HG03103 (cell line): ENCODE data around the gene TOMT.

ENCODE experiments used
- ATAC-seq: cut with Tn5 transposase; IDR thresholded peaks from one replicate; pipeline ENCODE4 v1.9.1; 2021; ENCODE audit warnings: low read depth; ENCODE audit not compliant: unreplicated experiment

The TOMT gene

DNA sequence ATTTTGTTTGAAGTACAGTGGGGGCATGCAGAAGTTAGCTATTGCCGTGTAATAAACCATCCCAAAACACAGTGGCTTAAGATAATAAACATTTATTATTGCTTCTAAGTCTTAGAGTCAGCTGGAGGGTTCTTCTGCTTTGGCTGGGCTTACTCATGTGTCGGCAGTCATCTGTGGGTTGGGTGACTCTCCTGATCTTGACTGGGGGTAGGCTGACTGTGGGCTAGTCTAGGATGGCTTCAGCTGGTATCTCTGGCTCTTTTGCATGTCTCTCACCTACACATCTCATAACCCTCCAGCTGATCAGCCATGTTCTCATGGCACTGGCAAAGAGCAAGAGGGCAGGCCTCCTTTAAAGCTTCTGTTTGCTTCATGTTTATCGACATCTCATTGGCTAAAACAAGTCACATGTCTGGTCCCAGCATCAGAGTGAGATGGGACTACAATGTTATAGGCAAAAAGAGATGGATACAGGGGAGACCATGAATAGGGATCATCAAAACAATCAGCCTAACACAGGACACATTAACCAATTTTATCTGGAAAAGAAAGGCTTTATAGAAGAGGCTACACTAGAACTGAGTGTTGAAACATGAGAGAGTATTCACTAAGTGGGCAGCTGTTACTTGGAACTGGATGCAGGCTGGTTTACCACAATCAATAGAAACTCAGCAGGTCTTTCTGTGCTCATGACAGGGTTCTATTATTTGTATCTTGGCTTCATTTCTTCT lies 19.9 kb upstream of the TOMT start:
- no peak for ATAC-seq

DNA sequence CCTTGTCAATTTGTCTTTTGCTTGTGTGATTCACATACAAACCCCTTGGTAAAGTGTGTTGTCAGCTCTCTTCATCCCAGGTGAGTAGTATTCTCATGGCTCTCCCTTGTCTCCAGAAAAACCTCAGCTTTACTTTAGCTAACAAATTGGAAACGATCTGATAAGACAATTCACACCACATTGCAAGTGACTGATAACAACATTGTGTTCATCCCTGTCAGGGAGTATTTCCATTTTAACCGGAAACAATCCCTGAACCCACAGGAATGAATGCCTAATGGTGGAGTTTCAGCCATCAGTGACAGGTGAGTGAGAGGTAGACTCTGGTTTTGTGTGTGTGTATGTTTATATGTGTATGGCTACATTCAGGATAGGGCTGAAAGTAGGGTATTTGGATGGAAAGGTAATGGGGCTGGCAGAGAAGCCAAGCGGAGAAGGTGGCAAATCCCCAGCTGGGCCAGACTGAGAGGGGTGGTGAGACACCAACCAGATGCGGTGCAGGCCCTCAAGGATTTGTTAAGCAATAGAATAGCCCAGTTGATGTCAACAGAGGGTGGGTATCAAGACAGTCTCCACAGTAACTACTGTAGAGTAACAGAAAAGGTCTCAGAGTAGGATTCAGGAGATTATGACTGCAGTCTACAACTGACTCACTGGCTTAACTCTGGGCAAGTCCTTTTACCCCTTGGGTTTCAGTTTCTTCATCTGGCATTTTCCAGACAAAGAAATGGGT lies 17.5 kb upstream of the TOMT start:
- ATAC-seq = no peak

DNA sequence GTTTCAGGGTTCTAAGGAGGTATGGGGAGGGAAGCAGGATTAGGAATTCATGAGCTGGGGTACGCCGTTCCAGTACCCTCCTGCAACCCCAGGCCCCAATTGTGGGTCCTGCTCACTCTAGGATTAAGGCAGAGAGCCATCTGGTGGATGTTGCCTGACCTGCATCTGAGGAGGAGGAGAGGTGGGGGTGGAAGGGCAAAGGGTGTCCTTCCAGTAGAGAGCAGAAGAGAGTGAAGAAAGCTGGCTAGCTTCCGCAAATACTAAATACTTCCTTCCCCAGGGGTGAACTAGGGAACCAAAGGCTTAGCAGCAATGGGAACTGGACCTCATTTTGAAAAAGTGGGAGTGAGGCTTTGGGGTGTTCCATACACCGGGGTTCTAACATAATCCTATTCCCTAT lies 14.4 kb upstream of the TOMT start:
- no peak for ATAC-seq

DNA sequence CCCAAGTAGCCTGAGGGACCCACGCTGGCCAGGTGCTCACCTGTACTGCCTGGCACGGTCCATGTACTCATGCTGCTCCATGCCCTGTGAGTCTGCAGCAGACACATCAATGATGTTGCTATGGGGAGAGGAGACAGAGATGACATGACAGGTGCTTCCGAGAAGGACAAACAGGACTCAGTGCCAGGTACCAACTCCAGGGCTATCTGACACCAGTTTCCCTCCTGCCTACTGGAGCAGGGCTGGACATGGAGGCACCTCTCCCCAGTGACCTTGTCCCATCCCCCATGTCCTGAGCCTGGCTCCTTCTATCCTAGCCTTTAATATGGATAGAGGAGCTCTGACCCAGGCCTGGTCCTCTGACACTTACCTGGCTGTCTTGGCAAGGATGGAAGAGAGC lies 7.0 kb upstream of the TOMT start:
- ATAC-seq = no peak

DNA sequence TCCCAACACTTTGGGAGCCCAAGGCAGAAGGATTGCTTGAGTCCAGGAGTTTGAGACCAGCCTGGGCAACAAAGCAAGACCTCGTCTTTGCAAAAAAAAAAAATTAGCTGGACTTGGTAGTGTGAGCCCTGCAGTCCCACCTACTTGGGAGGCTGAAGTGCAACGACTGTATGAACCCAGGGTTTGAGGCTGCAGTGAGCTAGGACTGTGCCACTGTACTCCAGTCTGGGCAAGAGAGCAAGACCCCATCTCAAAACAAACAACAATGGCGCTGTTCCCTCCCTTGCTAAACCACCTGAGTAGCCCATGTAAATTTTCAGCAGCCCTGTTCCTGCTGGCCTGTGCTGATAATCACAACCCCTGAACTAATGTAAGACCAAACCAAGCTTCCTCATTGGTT lies 5.7 kb upstream of the TOMT start:
- ATAC-seq = no peak

DNA sequence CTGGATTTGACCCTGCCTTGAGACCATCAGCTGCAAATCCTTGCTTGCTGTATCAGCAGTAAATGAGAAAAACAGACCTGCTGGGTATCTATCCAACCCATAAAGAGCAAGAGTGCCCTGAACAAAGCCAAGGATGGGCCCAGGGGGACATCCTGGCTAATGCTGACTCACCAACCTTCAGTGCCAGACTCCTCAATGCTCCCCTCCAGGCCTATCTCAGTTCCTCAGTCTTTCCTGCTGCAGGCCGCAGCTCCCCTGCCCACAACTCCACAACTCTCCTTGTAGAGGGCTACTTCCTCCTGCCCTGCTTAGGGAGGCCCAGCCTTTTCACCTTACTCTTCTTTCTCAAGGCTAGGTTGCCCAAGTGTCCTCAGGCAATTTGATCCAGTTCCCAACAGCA lies 5.3 kb upstream of the TOMT start:
- no peak for ATAC-seq

DNA sequence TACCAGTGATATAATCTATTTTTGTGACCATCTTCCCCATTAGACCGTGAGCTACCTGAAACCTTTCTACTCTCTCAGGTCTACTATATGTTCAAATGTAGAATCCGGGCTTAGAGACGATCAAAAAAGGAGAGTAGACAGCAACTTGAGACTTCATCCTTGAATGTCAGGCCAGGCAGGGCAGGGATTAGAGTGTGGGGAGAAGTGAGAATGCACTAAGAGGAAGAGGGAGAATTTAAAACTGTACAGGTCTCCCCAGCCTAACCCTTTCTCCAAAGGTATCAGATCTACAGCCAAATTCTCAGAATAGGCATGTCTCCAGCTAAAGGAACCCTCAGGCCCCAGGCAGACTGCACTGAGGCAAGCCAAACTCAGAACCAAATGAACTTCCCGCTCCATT lies 3.6 kb upstream of the TOMT start:
- ATAC-seq = no peak

DNA sequence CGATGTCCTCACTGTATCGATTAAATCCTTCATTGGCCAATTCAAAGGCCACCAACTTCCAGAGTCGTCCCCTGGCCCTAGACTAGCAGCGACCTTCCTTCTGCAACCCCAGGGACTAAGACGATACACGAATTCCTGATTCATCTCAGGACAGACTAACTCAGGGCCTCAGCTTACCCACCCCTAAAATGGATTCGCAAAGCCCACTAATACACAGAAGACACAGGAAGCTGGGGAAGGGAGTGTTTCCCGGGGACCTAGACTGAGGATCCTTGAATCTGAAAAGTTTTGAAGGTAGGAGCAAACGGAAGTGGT lies 3.1 kb upstream of the TOMT start:
- no peak for ATAC-seq

DNA sequence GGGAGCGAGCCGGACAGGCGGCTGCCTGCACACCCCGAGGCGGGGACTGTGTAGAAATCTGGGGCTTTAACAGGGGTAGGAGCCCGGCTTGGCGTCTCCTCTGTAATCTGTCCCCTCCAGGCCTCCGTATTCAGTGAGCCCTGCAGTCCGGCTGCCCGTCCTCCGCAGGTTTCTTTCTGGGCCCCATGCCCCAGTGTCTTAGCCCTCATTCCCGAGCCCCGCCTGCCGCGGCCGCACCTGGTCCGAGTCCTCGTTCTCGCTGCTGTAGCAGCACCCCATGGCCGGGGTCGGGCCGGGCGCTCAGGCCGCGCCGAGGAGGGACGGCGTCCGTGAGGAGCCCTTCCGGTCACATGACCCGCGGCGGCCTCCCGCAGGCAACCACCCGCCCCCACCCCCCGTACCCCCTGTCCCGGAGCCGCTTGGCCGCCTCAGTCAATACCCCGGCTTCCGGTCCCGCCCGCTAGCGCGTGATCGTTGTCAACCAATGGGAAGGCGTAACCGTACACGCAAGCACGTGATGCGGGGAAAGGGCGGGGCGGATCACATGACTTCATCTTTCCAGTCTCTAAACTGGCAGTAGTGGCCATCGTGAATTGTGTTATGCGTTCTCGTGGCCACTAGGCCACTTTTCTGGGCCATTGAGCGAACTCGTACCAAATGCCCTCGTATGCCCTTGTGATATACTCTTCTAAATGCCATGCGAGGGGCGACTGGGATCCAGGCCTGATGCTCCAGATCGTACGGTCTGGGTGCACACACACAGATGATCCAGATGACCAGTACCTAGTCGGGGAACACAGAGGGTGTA lies 2.6 kb upstream of the TOMT start, which contains the start of gene LAMTOR1:
TSS of gene LAMTOR1 (minus strand) at position 352 of the 808 bp plus-strand sequence. CDS start at position 279, 73 bp downstream.
- ATAC-seq = peak; percentile 82

DNA sequence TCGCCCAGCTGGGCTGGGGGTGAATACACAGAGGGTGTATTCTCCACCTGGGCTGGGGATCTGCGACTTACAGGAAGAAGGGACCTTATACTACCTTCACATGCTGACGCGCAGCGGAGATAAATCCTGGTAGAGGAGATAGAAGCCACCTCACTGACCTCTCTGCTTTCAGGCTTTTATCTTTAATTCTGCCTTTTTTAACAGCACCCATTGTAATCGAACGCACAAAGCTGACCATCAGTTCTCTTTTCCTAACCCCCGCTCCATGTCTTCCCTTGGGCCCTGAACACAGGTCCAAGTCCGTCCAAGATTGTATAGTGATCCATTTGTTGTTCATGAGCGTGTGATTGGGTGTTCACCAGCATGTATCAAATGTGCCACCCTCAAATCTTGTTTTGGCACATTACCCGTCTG lies 2.0 kb upstream of the TOMT start:
- ATAC-seq = no peak

DNA sequence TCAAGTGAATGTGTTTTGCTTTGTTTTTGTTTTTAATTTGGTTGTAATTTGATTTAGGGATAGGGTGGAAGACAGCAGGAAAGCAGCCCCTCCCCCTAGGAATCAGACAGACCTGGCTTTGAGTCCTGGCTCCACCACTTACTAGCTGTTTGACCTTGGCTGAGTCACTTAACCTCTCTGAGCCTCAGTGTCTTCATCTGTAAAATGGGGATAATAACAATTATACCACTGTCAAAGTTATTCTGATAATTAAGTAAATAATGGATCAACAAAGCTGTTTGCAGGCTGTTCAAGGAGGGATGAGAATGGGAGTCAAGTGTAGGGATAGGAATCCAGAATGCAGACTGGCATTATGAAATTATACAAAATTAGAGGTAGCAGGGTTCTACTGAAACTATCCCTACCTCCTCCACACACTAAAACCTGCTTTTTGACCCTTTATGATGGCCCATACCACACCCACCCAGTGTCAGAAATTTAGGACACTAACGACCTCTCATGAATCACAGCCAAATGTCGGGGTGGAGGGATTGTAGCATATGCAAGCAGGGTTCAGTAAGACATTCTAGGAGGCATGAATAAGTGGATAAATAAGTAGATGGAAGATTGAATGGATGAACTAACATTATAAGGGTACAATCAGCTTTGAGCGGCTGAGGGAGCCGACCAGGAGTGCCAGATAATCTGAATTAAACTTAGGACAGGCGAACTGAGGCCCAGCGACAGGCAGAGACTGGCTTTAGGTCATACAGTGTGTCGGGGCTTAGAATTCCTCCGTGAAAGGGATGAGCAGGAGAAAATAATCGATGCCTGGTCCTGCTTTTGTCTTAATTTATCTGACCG lies 5.8 kb downstream of the TOMT start:
- ATAC-seq = no peak

DNA sequence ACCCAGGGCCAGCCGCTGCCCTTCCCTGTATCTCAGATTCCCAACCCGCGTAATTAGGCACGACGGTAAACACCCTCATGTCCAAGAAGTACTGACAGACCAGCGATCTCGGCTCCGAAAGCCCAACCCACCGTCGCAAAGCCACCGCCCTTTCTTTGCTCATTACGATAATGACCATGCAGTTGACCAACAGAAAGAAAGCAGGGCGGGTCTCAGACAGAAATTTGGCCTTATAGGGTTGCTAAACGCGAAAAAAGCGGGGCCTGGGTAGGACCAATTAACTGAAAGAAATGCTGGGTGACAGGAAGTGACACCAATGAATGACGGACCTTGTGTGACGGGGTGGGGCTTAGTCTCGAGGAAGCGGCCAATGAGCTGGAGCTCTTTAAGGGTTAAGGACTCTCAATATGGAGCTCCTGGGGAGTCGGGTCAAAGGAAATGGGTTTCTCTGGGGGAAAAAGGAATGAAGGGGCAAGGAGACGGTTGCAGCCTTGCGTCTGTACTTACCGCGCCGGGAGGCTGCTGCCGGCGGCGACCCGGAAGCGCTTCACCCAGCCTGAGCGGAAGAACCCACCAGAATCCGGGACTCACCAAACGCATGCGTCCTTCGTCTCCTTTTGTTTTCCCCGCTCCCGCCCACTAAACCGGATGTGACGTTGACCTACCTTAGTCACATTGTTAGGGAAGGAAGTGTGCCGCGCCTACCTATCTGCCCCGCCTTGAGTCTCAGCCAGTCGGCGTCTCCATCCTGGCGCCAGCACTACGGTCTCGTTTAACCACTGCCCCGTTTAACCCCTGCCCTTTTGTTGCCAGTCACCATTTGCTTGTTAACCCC lies 6.6 kb downstream of the TOMT start, which contains the start of gene ANAPC15:
TSS of gene ANAPC15 (minus strand) at position 553 of the 835 bp plus-strand sequence. CDS start 1,419 bp downstream, outside the sequence.
- peak; percentile 89 for ATAC-seq

DNA sequence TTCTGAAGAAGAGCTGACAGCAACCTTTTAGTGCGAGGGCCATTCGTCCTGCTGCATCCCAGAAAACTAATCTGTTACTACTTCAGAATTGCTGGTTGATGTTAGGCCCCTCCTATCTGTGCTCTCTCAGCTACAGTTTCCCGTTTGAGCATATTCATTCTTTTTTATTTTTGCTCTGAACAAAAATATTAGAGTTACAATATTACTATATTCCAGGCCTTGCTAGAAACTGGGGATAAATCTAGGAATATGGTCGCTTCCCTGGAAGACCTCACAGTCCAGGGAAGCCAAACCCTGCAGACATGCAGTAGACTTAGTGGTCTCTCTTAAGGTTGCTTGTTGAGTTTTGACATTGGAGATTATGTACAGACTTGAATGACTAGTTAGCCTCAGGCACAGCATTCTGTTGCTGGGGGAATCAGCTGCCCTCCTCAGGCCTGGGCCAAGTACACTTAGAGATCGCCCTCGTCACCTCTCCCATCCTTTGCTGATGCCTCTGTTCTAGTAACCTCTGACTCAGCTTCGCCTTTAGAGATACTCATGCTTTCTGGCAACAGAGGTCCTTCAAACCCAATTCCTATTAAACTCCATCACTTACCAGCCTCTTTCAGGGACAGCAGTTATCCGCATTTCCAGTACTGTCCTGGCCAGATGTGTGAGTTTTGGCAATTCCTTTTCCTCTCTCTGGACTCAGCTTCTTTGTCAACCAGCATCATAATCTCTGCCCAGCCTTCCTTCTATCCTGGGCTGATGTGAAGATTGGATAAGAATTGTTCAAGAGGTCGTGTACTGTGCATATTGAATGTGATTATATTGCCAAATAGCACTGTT lies 7.5 kb downstream of the TOMT start:
- no peak for ATAC-seq

DNA sequence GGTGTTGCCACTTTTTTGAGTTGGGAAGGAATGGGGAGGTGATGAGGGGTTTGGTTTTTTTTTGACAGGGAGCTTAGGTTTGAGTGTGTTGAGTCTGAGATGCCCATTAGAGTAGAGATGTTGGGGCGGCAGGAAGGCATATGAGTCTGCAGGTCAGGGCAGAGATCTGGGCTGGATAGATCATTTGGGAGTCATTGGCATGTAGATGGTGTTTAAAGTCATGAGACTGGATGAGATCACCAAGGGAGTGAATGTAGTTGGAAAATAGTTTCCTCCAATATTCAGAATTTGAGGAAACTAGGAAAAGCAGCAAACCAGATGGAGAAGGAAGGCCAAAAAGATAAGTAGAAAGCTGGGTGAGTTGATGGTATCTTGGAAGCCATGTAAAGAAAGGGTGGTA lies 8.8 kb downstream of the TOMT start:
- ATAC-seq = no peak

DNA sequence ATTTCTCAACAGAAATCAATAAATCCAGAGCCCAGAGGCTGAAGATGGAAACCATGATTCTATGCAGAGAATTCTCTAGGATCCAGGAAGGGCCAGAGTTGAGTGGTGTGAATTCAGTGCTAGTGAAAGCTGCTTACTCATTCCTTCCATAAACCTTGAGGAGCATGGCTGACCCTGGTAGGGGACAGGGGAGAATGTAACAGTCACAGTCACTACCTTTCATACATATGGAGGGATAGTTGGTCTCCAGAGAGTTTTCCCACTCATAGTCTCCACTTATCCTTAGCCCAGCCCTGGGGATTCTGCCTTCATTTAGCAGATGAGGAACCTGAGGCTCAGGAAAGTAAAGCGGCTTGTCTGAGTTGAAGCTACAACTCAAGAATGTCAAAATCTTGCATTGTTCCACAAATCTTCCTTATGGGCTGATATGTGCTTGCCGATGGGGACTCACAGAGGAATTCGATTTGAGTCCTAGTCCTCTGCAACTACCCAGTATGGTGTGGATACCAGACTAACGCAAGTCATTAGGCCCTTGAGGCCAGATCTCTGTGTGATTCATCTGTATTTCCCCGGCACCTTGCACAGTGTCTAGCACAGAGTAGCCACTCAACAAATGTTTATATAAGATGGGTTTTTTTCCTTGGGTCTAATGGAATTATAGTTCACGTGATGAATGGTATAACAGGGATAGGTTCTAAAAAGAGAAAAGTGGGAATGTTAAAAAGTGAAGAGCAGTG lies 10.5 kb downstream of the TOMT start:
- no peak for ATAC-seq

DNA sequence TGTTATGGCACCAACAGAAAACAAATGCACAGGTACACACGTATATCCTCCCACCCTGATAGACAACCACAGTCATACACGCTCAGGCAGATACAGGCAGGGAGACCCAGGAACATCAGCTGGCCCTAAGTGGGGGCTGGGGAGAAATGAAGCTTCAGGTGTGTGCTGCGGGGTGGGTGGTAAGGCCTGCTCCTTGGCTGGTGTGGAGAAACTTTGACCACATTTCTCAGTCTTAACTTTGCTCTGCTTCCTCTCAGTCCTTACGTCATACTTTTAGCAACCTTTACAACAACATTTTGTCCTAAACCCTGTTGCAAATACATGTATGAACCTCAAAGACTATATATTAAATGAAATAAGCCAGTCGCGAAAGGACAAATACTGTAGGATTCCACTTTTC lies 13.5 kb downstream of the TOMT start:
- no peak for ATAC-seq

DNA sequence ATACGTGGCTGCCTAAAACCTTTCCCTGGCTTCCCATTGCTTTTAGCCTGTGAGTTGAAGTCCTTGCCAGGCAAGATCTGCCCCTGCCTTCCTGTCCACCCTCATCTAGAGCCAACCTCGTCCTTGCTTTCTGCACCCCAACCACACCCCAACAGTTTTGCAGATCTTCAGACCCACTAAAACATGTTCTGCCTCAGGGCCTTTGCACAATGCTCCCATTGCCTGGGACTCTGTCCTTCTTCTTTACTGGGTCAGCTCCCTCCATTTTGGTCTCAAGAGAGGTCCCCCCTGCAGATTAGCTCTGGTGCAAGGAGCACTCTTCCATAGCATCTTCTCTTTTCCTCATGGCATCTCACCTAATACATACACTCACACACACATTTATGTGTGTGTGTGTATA lies 15.2 kb downstream of the TOMT start:
- ATAC-seq = no peak

DNA sequence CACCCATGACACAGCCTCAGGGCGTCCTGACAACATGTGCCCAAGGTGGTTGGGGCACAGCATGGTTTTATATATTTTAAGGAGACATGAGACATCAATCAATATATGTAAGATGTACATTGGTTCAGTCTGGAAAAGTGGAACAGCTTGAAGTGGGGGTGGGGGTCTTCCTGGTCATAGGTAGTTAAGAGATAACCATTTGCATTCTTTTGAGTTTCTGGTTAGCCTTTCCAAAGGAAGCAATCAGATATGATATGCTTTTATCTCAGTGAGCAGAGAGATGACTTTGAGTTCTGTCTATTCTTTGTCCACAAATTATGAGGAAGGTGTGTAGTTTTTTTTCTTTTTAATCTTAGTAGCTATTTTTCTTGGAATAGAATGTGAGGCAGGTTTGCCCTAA lies 16.9 kb downstream of the TOMT start:
- ATAC-seq = no peak
